Right atrium auricular region (tissue), 2 donors: ENCODE data around the gene ZNF346. TPM values are rescaled to one million over a fixed set of nuclear protein-coding genes. Genes with fewer than 3 reads are reported as not detected.
A peak's percentile ranks its signal among the peaks of the same experiment; 100 is the strongest.
"Not testable (repeated sequence)": the region's sequence is repeated elsewhere in the genome, so short reads cannot be mapped to it uniquely, and the experiment has no call there.

Source experiments
- DNase-seq: peaks from one replicate; pipeline ENCODE4 v3.0.0-alpha.2; 2019; ENCODE audit warnings: low spot score
- H3K27ac ChIP-seq, 2 donors: fragments of 200-600 bp; sonication (generic); 1 replicate in 1 of 2; 2 replicates in 1 of 2; pipeline ENCODE4 v1.5.1; 2016 to 2019
- H3K27me3 ChIP-seq, 2 donors: fragments of 200-600 bp; sonication (generic); one replicate each; pipeline versions ENCODE4 v1.5.1 to v1.6.0; 2017 to 2019
- H3K36me3 ChIP-seq: fragments of 200-600 bp; sonication (generic); one replicate; pipeline ENCODE4 v1.5.1; 2016
- H3K4me1 ChIP-seq, 2 donors: fragments of 200-600 bp; sonication (generic); one replicate each; pipeline versions ENCODE4 v1.5.1 to v1.6.0; 2017 to 2019
- H3K4me3 ChIP-seq, 2 donors: fragments of 200-600 bp; sonication (generic); 1 replicate in 1 of 2; 2 replicates in 1 of 2; pipeline ENCODE4 v1.5.1; 2017 to 2019; ENCODE audit warnings: mild to moderate bottlenecking in 1 of 2, moderate library complexity in 1 of 2
- H3K9me3 ChIP-seq, 2 donors: fragments of 200-600 bp; sonication (generic); one replicate each; pipeline ENCODE4 v1.5.1; 2019
- CTCF ChIP-seq, 2 donors: fragments of 200-600 bp; sonication (generic); IDR thresholded peaks; one replicate each; pipeline ENCODE4 v1.5.1; 2019; ENCODE audit warnings: antibody characterized with exemption in 2 of 2
- total RNA-seq, 2 donors: library from RNA; depleted of rRNA; stranded (reverse); fragments of >200 nt; gene quantifications; one replicate each; pipeline ENCODE4 v1.1.0, GENCODE V29; 2016

ZNF346 gene
- total RNA-seq, 2 donors from 2014 or later, result 8.5 TPM

GRCh38 chr5:176986280-176986679 is 36.2 kb upstream of the ZNF346 start:
- Histone ChIP-seq H3K27ac (no peak overlapping the region), H3K36me3 (peaks cover 6% of the 10 kb centered on the region), H3K9me3 (no peaks in the 10 kb centered on the region), H3K4me1 (no peaks in the 10 kb centered on the region), H3K27me3 (no peaks in the 10 kb centered on the region), H3K4me3 (no peak overlapping the region)
- no peak for TF ChIP-seq CTCF (IDR thresholded peaks at IDR 0.05)
- DNase-seq, result no peak

- Histone ChIP-seq H3K27me3 (no peaks in the 10 kb centered on the region), H3K36me3 (no peaks in the 10 kb centered on the region), H3K4me3 (no peak overlapping the region), H3K27ac (no peak overlapping the region), H3K4me1 (no peaks in the 10 kb centered on the region), H3K9me3 (no peaks in the 10 kb centered on the region)
- TF ChIP-seq CTCF (IDR thresholded peaks at IDR 0.05), result no peak
- no peak for DNase-seq
These were observed 34.9 kb upstream of the ZNF346 start for GRCh38 chr5:176987583-176987982.

GRCh38 chr5:176993081-176993480 is 29.4 kb upstream of the ZNF346 start:
- H3K27me3 ChIP-seq, DNase-seq, H3K27ac ChIP-seq, H3K4me3 ChIP-seq, H3K9me3 ChIP-seq, H3K36me3 ChIP-seq: not testable (repeated sequence)
- peaks cover 0 to 14% of the 10 kb centered on the region in 2 donors for H3K4me1 ChIP-seq

GRCh38 chr5:176994460-176995121 is 27.9 kb upstream of the ZNF346 start:
- no peaks in the 10 kb centered on the region for H3K27me3 ChIP-seq
- no peak overlapping the region for H3K4me3 ChIP-seq
- DNase-seq, result peak; percentile 59
- peak overlapping the region in 1 of 2 donors; percentile 10 for H3K27ac ChIP-seq
- H3K9me3 ChIP-seq, result peaks cover 0 to 10% of the 10 kb centered on the region in 2 donors
- H3K4me1 ChIP-seq, result peaks cover 0 to 14% of the 10 kb centered on the region in 2 donors
- no peak for TF ChIP-seq CTCF (IDR thresholded peaks at IDR 0.05)
- no peaks in the 10 kb centered on the region for H3K36me3 ChIP-seq

GRCh38 chr5:176995122-176995490 is 27.4 kb upstream of the ZNF346 start:
- no peak overlapping the region for H3K4me3 ChIP-seq
- no peaks in the 10 kb centered on the region for H3K27me3 ChIP-seq
- peaks cover 0 to 14% of the 10 kb centered on the region in 2 donors for H3K4me1 ChIP-seq
- no peak for TF ChIP-seq CTCF (IDR thresholded peaks at IDR 0.05)
- no peaks in the 10 kb centered on the region for H3K36me3 ChIP-seq
- peaks cover 0 to 10% of the 10 kb centered on the region in 2 donors for H3K9me3 ChIP-seq
- H3K27ac ChIP-seq, result peak overlapping the region in 1 of 2 donors; percentile 10
- DNase-seq, result no peak

- Histone ChIP-seq H3K27me3 (no peaks in the 10 kb centered on the region), H3K9me3 (peaks cover 0 to 10% of the 10 kb centered on the region in 2 donors), H3K4me1 (peaks cover 0 to 14% of the 10 kb centered on the region in 2 donors), H3K27ac (peak overlapping the region in 1 of 2 donors; percentile 47), H3K36me3 (no peaks in the 10 kb centered on the region), H3K4me3 (no peak overlapping the region)
- no peak for DNase-seq
- no peak for TF ChIP-seq CTCF (IDR thresholded peaks at IDR 0.05)
These were observed 26.4 kb upstream of the ZNF346 start for GRCh38 chr5:176995896-176996767.
